ENCODE results near the gene EPDR1. TPM values are rescaled to one million over a fixed set of nuclear protein-coding genes. Genes with fewer than 3 reads are reported as not detected.
A peak's percentile ranks its signal among the peaks of the same experiment; 100 is the strongest.

Gene EPDR1
- total RNA-seq, result 20.1 TPM

GRCh38 chr7:37920305-37920848 lies at the start of gene EPDR1:
Gene EPDR1 (plus strand): TSS chr7:37920640. CDS start chr7:37920940, 300 bp downstream.
- peak; percentile 71 for DNase-seq (ENCODE audit: low spot score)

- no peak for DNase-seq (ENCODE audit: low spot score)
Observed at GRCh38 chr7:37882086-37882485, 38.4 kb upstream of the EPDR1 start.

- DNase-seq (ENCODE audit: low spot score), result no peak
Observed at GRCh38 chr7:37893359-37893758, 27.1 kb upstream of the EPDR1 start.

GRCh38 chr7:37894671-37895070 lies 25.8 kb upstream of the EPDR1 start:
- no peak for DNase-seq (ENCODE audit: low spot score)

- no peak for DNase-seq (ENCODE audit: low spot score)
Observed at GRCh38 chr7:37899712-37900247, 20.7 kb upstream of the EPDR1 start.

- no peak for DNase-seq (ENCODE audit: low spot score)
Observed at GRCh38 chr7:37901236-37901827, 19.1 kb upstream of the EPDR1 start.

GRCh38 chr7:37901890-37902524 lies 18.4 kb upstream of the EPDR1 start:
- DNase-seq (ENCODE audit: low spot score), result no peak

GRCh38 chr7:37908221-37908788 lies 12.1 kb upstream of the EPDR1 start:
- no peak for DNase-seq (ENCODE audit: low spot score)

GRCh38 chr7:37912756-37913155 lies 7.7 kb upstream of the EPDR1 start:
- DNase-seq (ENCODE audit: low spot score), result no peak

- DNase-seq (ENCODE audit: low spot score), result no peak
Observed at GRCh38 chr7:37915438-37915837, 5.0 kb upstream of the EPDR1 start.

- no peak for DNase-seq (ENCODE audit: low spot score)
Observed at GRCh38 chr7:37916017-37916672, 4.3 kb upstream of the EPDR1 start.

- DNase-seq (ENCODE audit: low spot score), result peak; percentile 57
Observed at GRCh38 chr7:37916673-37917660, 3.5 kb upstream of the EPDR1 start, which contains the start of gene SFRP4. Gene SFRP4 (minus strand): TSS chr7:37916817. CDS start chr7:37916537, 280 bp downstream.

- no peak for DNase-seq (ENCODE audit: low spot score)
Observed at GRCh38 chr7:37918526-37918925, 1.9 kb upstream of the EPDR1 start.

GRCh38 chr7:37920849-37921805 lies 687 bp downstream of the EPDR1 start:
- peak; percentile 48 for DNase-seq (ENCODE audit: low spot score)

GRCh38 chr7:37921876-37922275 lies 1.4 kb downstream of the EPDR1 start:
- DNase-seq (ENCODE audit: low spot score), result no peak

GRCh38 chr7:37923996-37924395 lies 3.6 kb downstream of the EPDR1 start:
- no peak for DNase-seq (ENCODE audit: low spot score)

- no peak for DNase-seq (ENCODE audit: low spot score)
Observed at GRCh38 chr7:37924491-37925041, 4.1 kb downstream of the EPDR1 start.

- no peak for DNase-seq (ENCODE audit: low spot score)
Observed at GRCh38 chr7:37925620-37926019, 5.2 kb downstream of the EPDR1 start.

GRCh38 chr7:37927773-37928444 lies 7.5 kb downstream of the EPDR1 start:
- DNase-seq (ENCODE audit: low spot score), result no peak

Data from ureter (tissue), 1 donor.